Measurements from ENCODE around the gene CD300C. TPM values are rescaled to one million over a fixed set of nuclear protein-coding genes. Genes with fewer than 3 reads are reported as not detected.
A peak's percentile ranks its signal among the peaks of the same experiment; 100 is the strongest.

CD300C gene
- total RNA-seq (2013; cell fraction: nucleolus; rRNA removed), result not detected in 2 replicates
- total RNA-seq (2014; rRNA removed), result 0.23 and 0.27 TPM in 2 replicates
- total RNA-seq (2014; rRNA removed; fragmentation: Illumina TruSeq; extraction: Trizol), result 0.13 TPM in 1 of 2 replicates, not detected in the other
- 0.19 and 0.38 TPM in 2 replicates for total RNA-seq (2021)
- 0.17 TPM for polyA plus RNA-seq (2011; ENCODE audit: low read depth)
- polyA plus RNA-seq (2011; rRNA removed), result 0.12 TPM in 1 of 2 replicates, not detected in the other
- not detected in 2 replicates for polyA plus RNA-seq (2011; cell fraction: cytosol; rRNA removed)
- polyA plus RNA-seq (2011; cell fraction: nucleus; rRNA removed), result 0.18 TPM in 1 of 2 replicates, not detected in the other
- polyA plus RNA-seq (2012), result 0.16 and 0.29 TPM in 2 replicates
- 0.25 TPM in 1 of 2 replicates, not detected in the other for polyA plus RNA-seq (2014; fragmentation: Illumina TruSeq; extraction: Trizol)
- polyA plus RNA-seq (2014; fragmentation: Nextera tagmentation; extraction: Ambion mirVana), result under 1 TPM in 1 of 2 experiments, not detected in 1; 0.13 TPM
- polyA plus RNA-seq (2014; rRNA removed), result 0.11 TPM in 1 of 2 replicates, not detected in the other
- under 1 TPM in 1 of 2 experiments, not detected in 1; 0.24 TPM for polyA plus RNA-seq (2016; fragmentation: Nextera tagmentation; extraction: Ambion mirVana)
- polyA minus RNA-seq (2011; rRNA and poly(A)+ RNA removed), result not detected in 2 replicates
- not detected in 2 replicates for polyA minus RNA-seq (2011; cell fraction: cytosol; rRNA and poly(A)+ RNA removed)
- not detected in 2 replicates for polyA minus RNA-seq (2011; cell fraction: nucleus; rRNA and poly(A)+ RNA removed)
- percentile 19 among the genes with signal in this experiment for Bru-seq, nascent RNA
- not detected for BruChase-seq, experiment 1, labeled RNA remaining after a 6-hour chase
- percentile 12 among the genes with signal in this experiment for BruChase-seq, experiment 2, labeled RNA remaining after a 2-hour chase
- long read RNA-seq, experiment 1, result 0 reads
- long read RNA-seq, experiment 2, result 0 reads

DNA sequence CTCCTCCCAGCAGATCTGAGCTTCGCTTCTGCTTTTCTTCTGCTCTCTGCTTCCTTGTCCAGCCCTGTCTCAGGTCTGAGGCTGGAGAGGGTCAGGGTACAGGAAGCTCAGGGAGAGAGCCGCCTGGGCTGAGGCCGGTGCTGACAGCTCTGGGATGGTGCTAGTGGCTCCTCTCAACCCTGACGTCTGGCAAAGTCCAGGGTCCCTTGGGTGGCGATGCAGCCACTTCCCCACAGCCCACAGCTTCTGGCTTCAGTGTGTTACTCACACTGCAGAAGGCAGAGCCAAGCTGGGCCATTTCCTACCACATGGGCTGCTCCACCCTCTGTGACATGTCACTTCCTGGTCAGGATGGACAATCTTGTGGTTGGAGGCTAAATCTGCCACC lies at the start of gene CD300C:
Gene CD300C (minus strand): TSS at position 273 of the 388 bp plus-strand sequence. CDS start 333 bp downstream, outside the sequence.
- SMC1A ChIA-PET (ENCODE audit: uncharacterized antibody, unreplicated experiment), result no interaction called here
- Histone ChIP-seq H3K9me3 (replicated peaks; ENCODE audit: control insufficient read depth, insufficient read depth, low read length) (no peaks in the 10 kb centered on the region), H2AFZ (ENCODE audit: control insufficient read depth, low read depth, low read length) (peak within 1 kb of the TSS; percentile 36), H3K4me3 (no peak within 1 kb of the TSS), H4K20me1 (ENCODE audit: control insufficient read depth, insufficient read depth) (no peaks in the 10 kb centered on the region), H3K27me3 (replicated peaks in 1 of 2; ENCODE audit: control insufficient read depth in 2 of 2, insufficient read depth in 2 of 2, low read length in 1 of 2) (no peaks in the 10 kb centered on the region; a peak in 1 of 4 replicates), H3K27ac (ENCODE audit: control insufficient read depth, insufficient read depth) (no peak within 1 kb of the TSS), H3K9ac (ENCODE audit: control insufficient read depth, insufficient read depth, low read length) (no peak within 1 kb of the TSS), H3K4me2 (ENCODE audit: control insufficient read depth, insufficient read depth) (no peak within 1 kb of the TSS), H3K36me3 (ENCODE audit: control insufficient read depth in 2 of 2, insufficient read depth in 2 of 2, low read length in 1 of 2) (no peaks in the 10 kb centered on the region), H3K4me1 (ENCODE audit: control insufficient read depth, insufficient read depth, low read length) (no peaks in the 10 kb centered on the region), H3K79me2 (ENCODE audit: control insufficient read depth, insufficient read depth, low read length) (no peaks in the 10 kb centered on the region)
- DNase-seq (ENCODE audit: low read depth, low spot score) (no peak), FAIRE-seq (no peak), ATAC-seq (peak; percentile 61)
- in situ Hi-C loops (cut with MboI), result no loop called here
- WGBS (ENCODE audit: insufficient coverage, insufficient replicate concordance, low lambda C conversion rate, missing lambda C conversion rate), result 4% methylated on average over 5 of the region's 5 CpGs
- RAD21 ChIA-PET (ENCODE audit: unreplicated experiment), result interaction anchor here (1.1 kb wide), 1 partner anchor 192 kb away, joined by 3 read pairs; the partner anchor contains the start of gene RAB37
- CTCF ChIA-PET, result interaction anchor here (0.6 to 1.2 kb wide), 4 partner anchors 13 to 167 kb away, joined by 3 read pairs; no protein-coding TSS in a partner anchor
- POLR2A ChIA-PET, result no interaction called here
- TF ChIP-seq, protein P1, sequence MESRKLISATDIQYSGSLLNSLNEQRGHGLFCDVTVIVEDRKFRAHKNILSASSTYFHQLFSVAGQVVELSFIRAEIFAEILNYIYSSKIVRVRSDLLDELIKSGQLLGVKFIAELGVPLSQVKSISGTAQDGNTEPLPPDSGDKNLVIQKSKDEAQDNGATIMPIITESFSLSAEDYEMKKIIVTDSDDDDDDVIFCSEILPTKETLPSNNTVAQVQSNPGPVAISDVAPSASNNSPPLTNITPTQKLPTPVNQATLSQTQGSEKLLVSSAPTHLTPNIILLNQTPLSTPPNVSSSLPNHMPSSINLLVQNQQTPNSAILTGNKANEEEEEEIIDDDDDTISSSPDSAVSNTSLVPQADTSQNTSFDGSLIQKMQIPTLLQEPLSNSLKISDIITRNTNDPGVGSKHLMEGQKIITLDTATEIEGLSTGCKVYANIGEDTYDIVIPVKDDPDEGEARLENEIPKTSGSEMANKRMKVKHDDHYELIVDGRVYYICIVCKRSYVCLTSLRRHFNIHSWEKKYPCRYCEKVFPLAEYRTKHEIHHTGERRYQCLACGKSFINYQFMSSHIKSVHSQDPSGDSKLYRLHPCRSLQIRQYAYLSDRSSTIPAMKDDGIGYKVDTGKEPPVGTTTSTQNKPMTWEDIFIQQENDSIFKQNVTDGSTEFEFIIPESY (IDR thresholded peaks at IDR 0.05), result no peak
- TF ChIP-seq NFIC (IDR thresholded peaks at IDR 0.05; ENCODE audit: low read depth, low read length), result no peak
- no peak for TF ChIP-seq MYC (IDR thresholded peaks at IDR 0.05; ENCODE audit: insufficient read depth, insufficient read length, insufficient replicate concordance, low read length, severe bottlenecking)
- no peak for TF ChIP-seq NFYB (IDR thresholded peaks at IDR 0.05; ENCODE audit: insufficient read depth, low read depth, low read length)
- no peak for TF ChIP-seq POLR2AphosphoS5 (IDR thresholded peaks at IDR 0.05; ENCODE audit: low read length)
- TF ChIP-seq CBX3 (IDR thresholded peaks at IDR 0.05; ENCODE audit: borderline replicate concordance, low read depth), result no peak
- TF ChIP-seq CREB1 (IDR thresholded peaks at IDR 0.05; ENCODE audit: low read depth), result no peak
- TF ChIP-seq ZSCAN29 (IDR thresholded peaks at IDR 0.05), result no peak
- no peak for TF ChIP-seq FOXM1 (IDR thresholded peaks at IDR 0.05; ENCODE audit: low read depth, low read length)
- no peak for TF ChIP-seq BCL11A (IDR thresholded peaks at IDR 0.05; ENCODE audit: low read depth, low read length)
- TF ChIP-seq EGR1 (IDR thresholded peaks at IDR 0.05; ENCODE audit: borderline replicate concordance in 1 of 2, low read depth in 2 of 2, low read length in 2 of 2), result no peak
- TF ChIP-seq ESRRA (IDR thresholded peaks at IDR 0.05; ENCODE audit: low read length), result no peak
- no peak for TF ChIP-seq SREBF2 (IDR thresholded peaks at IDR 0.05; ENCODE audit: low read length)
- no peak for TF ChIP-seq RFX5 (IDR thresholded peaks at IDR 0.05; ENCODE audit: low read depth, low read length)
- TF ChIP-seq HDAC6 (IDR thresholded peaks at IDR 0.05; ENCODE audit: unreplicated experiment), result no peak
- no peak for TF ChIP-seq SMARCA5 (IDR thresholded peaks at IDR 0.05)
- TF ChIP-seq NBN (IDR thresholded peaks at IDR 0.05), result no peak
- no peak for TF ChIP-seq TBL1XR1 (IDR thresholded peaks at IDR 0.05; ENCODE audit: low read depth, low read length)
- TF ChIP-seq NR2C2 (IDR thresholded peaks at IDR 0.05; ENCODE audit: borderline replicate concordance, control insufficient read depth, insufficient read length, low read depth), result no peak
- BruUV-seq (replicated peaks), result no TSS peak
- intact Hi-C loops (cut with micrococcal nuclease; ENCODE audit: unreplicated experiment), result no loop called here

All from GM12878 (cell line).